ENCODE measurements around the gene BAD.

The BAD gene

GRCh38 chr11:64260147-64260708 lies 24.2 kb downstream of the BAD start:
- no peak for TF ChIP-seq HDGF (IDR thresholded peaks at IDR 0.05; ENCODE audit: borderline replicate concordance)
- no peak for TF ChIP-seq FOXA1 (IDR thresholded peaks at IDR 0.05)
- TF ChIP-seq, protein P1, sequence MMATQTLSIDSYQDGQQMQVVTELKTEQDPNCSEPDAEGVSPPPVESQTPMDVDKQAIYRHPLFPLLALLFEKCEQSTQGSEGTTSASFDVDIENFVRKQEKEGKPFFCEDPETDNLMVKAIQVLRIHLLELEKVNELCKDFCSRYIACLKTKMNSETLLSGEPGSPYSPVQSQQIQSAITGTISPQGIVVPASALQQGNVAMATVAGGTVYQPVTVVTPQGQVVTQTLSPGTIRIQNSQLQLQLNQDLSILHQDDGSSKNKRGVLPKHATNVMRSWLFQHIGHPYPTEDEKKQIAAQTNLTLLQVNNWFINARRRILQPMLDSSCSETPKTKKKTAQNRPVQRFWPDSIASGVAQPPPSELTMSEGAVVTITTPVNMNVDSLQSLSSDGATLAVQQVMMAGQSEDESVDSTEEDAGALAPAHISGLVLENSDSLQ (IDR thresholded peaks at IDR 0.05): no peak
- no peak for TF ChIP-seq FOXM1 (IDR thresholded peaks at IDR 0.05; ENCODE audit: borderline replicate concordance)
- no peak for TF ChIP-seq ELF4 (IDR thresholded peaks at IDR 0.05)
- TF ChIP-seq FOXK2 (IDR thresholded peaks at IDR 0.05): no peak
- no peak for TF ChIP-seq ARNT (IDR thresholded peaks at IDR 0.05)
- DNase-seq (ENCODE audit: extremely low spot score): no peak
- ChIA-PET CTCF (no interaction called here), POLR2A (interaction anchor here (1.4 kb wide), 1 partner anchor 57 kb away, joined by 3 read pairs; the partner anchor contains the start of gene PRDX5)

DNA sequence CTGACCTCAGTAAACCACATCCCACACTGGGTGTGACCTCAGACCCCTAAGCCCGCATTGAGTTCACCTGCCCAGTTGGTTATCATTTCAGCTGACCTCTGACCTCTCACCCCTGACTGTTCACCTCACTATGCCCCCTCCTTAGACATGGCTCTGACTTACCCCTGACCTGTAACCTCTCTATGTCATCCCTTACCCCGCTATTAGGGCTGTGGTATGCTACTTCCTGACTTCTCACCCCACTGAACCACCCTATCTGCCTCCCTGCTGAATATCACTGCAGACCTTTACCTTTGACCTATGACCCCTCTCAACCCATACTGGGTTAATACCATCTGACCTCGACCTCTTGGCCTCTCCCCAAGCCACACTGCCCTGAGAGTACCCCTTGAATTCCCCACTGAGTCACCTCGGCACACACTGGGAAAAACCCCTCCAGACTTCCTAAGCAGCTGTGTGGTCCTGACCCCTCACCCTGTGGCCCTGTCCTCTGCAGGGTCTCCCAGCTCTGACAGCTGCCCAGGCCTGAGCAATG lies 24.9 kb downstream of the BAD start:
- TF ChIP-seq TARDBP (IDR thresholded peaks at IDR 0.05) (no peak), ZNF384 (IDR thresholded peaks at IDR 0.05) (no peak), L3MBTL2 (conservative IDR thresholded peaks at IDR 0.05) (no peak), ELF4 (IDR thresholded peaks at IDR 0.05) (no peak), FOXK2 (IDR thresholded peaks at IDR 0.05) (no peak), SP1 (IDR thresholded peaks at IDR 0.05) (no peak), HDGF (IDR thresholded peaks at IDR 0.05; ENCODE audit: borderline replicate concordance) (no peak), ARNT (IDR thresholded peaks at IDR 0.05) (no peak), FOXM1 (IDR thresholded peaks at IDR 0.05; ENCODE audit: borderline replicate concordance) (no peak), LEF1 (IDR thresholded peaks at IDR 0.05; ENCODE audit: borderline replicate concordance) (no peak)
- TF ChIP-seq, protein P1 (IDR thresholded peaks at IDR 0.05): no peak
- ChIA-PET POLR2A (interaction anchor here (4.1 kb wide), 1 partner anchor 13 kb away, joined by 18 read pairs; the partner anchor contains the start of gene PPP1R14B), CTCF (no interaction called here)
- DNase-seq (ENCODE audit: extremely low spot score): no peak

GRCh38 chr11:64258946-64259532 lies 25.4 kb downstream of the BAD start:
- TF ChIP-seq L3MBTL2 (conservative IDR thresholded peaks at IDR 0.05) (no peak), LEF1 (IDR thresholded peaks at IDR 0.05; ENCODE audit: borderline replicate concordance) (no peak), NFRKB (IDR thresholded peaks at IDR 0.05) (no peak), SUZ12 (IDR thresholded peaks at IDR 0.05) (no peak), ARNT (IDR thresholded peaks at IDR 0.05) (no peak), FOXK2 (IDR thresholded peaks at IDR 0.05) (no peak), TARDBP (IDR thresholded peaks at IDR 0.05) (no peak), SP1 (IDR thresholded peaks at IDR 0.05) (no peak), BHLHE40 (IDR thresholded peaks at IDR 0.05; ENCODE audit: borderline replicate concordance) (no peak), FOXM1 (IDR thresholded peaks at IDR 0.05; ENCODE audit: borderline replicate concordance) (no peak), CTBP1 (IDR thresholded peaks at IDR 0.05; ENCODE audit: borderline replicate concordance) (no peak), ZNF384 (IDR thresholded peaks at IDR 0.05) (no peak), HDGF (IDR thresholded peaks at IDR 0.05; ENCODE audit: borderline replicate concordance) (no peak), ELF4 (IDR thresholded peaks at IDR 0.05) (no peak), FOXA1 (IDR thresholded peaks at IDR 0.05) (no peak)
- TF ChIP-seq, protein P1 (IDR thresholded peaks at IDR 0.05): no peak
- CTCF ChIA-PET: no interaction called here
- no peak for DNase-seq (ENCODE audit: extremely low spot score)
- POLR2A ChIA-PET: interaction anchor here (4.1 kb wide), 1 partner anchor 12 kb away, joined by 18 read pairs; the partner anchor contains the start of gene PPP1R14B

- CTCF ChIA-PET: no interaction called here
- TF ChIP-seq HDGF (IDR thresholded peaks at IDR 0.05; ENCODE audit: borderline replicate concordance): no peak
- TF ChIP-seq FOXM1 (IDR thresholded peaks at IDR 0.05; ENCODE audit: borderline replicate concordance): no peak
- TF ChIP-seq CTBP1 (IDR thresholded peaks at IDR 0.05; ENCODE audit: borderline replicate concordance): no peak
- no peak for TF ChIP-seq FOXA1 (IDR thresholded peaks at IDR 0.05)
- no peak for TF ChIP-seq SP1 (IDR thresholded peaks at IDR 0.05)
- no peak for TF ChIP-seq FOXK2 (IDR thresholded peaks at IDR 0.05)
- no peak for TF ChIP-seq LEF1 (IDR thresholded peaks at IDR 0.05; ENCODE audit: borderline replicate concordance)
Measured at GRCh38 chr11:64258356-64258755, 26.1 kb downstream of the BAD start.

GRCh38 chr11:64256300-64256699 lies 28.2 kb downstream of the BAD start:
- TF ChIP-seq ELF4 (IDR thresholded peaks at IDR 0.05) (no peak), TARDBP (IDR thresholded peaks at IDR 0.05) (no peak), SP1 (IDR thresholded peaks at IDR 0.05) (no peak), FOXK2 (IDR thresholded peaks at IDR 0.05) (no peak), ZNF384 (IDR thresholded peaks at IDR 0.05) (no peak), HDGF (IDR thresholded peaks at IDR 0.05; ENCODE audit: borderline replicate concordance) (no peak), L3MBTL2 (conservative IDR thresholded peaks at IDR 0.05) (no peak), ARNT (IDR thresholded peaks at IDR 0.05) (no peak), CTBP1 (IDR thresholded peaks at IDR 0.05; ENCODE audit: borderline replicate concordance) (no peak), NFRKB (IDR thresholded peaks at IDR 0.05) (no peak), FOXA1 (IDR thresholded peaks at IDR 0.05) (no peak), SUZ12 (IDR thresholded peaks at IDR 0.05) (no peak), LEF1 (IDR thresholded peaks at IDR 0.05; ENCODE audit: borderline replicate concordance) (no peak), FOXM1 (IDR thresholded peaks at IDR 0.05; ENCODE audit: borderline replicate concordance) (no peak), BHLHE40 (IDR thresholded peaks at IDR 0.05; ENCODE audit: borderline replicate concordance) (no peak)
- TF ChIP-seq, protein P1 (IDR thresholded peaks at IDR 0.05): no peak
- no peak for DNase-seq (ENCODE audit: extremely low spot score)
- ChIA-PET CTCF (no interaction called here), POLR2A (interaction anchor here (0.9 to 4.1 kb wide), 3 partner anchors 10 to 61 kb away, joined by 3 to 18 read pairs (median 6); partner anchors contain the start of genes FKBP2, PPP1R14B, PRDX5 and TRMT112)

More at GRCh38 chr11:64258356-64258755, 26.1 kb downstream of the BAD start:
- no peak for DNase-seq (ENCODE audit: extremely low spot score)
- POLR2A ChIA-PET: interaction anchor here (0.9 to 4.1 kb wide), 2 partner anchors 11 to 12 kb away, joined by 3 to 18 read pairs; partner anchors contain the start of gene PPP1R14B
